Bronchial epithelial cell (primary cell): Measurements from ENCODE around the gene SEMA4D. TPM values are rescaled to one million over a fixed set of nuclear protein-coding genes. Genes with fewer than 3 reads are reported as not detected.

Source experiments
- DNase-seq: peaks from one replicate; pipeline ENCODE4 v3.0.0-alpha.2; 2010; ENCODE audit warnings: low read depth
- FAIRE-seq: peaks from 2 replicates; lab custom pipeline; 2011; peaks lifted over from hg19 to GRCh38; lab: Jason Lieb, UNC
- H3K27me3 ChIP-seq: 2 replicates; pipeline ENCODE4 v1.5.1; 2011; ENCODE audit warnings: low read length; ENCODE audit not compliant: control insufficient read depth, insufficient read depth
- H3K36me3 ChIP-seq: 2 replicates; pipeline ENCODE4 v1.5.1; 2011; ENCODE audit warnings: low read length; ENCODE audit not compliant: control insufficient read depth, insufficient read depth
- H3K4me3 ChIP-seq: 2 replicates; pipeline ENCODE4 v1.5.1; 2011; ENCODE audit warnings: mild to moderate bottlenecking, low read depth, low read length, control low read depth
- CTCF ChIP-seq: IDR thresholded peaks from 2 replicates; pipeline ENCODE4 v1.5.1; 2011; ENCODE audit warnings: mild to moderate bottlenecking, moderate library complexity, low read length, control low read depth, inconsistent platforms; ENCODE audit not compliant: insufficient read depth, severe bottlenecking
- total RNA-seq: library from RNA; depleted of rRNA; stranded (reverse); fragments of >200 nt; gene quantifications from 2 replicates; pipeline ENCODE4 v1.2.1, GENCODE V29; 2014

SEMA4D gene
- total RNA-seq, 1 donor from 2014 or later = 1.8 TPM

- TF ChIP-seq CTCF = no peak
- no peak overlapping the region for H3K4me3 ChIP-seq
- no peak for FAIRE-seq
- H3K27me3 ChIP-seq = no peaks in the 10 kb centered on the region
- DNase-seq = no peak
- H3K36me3 ChIP-seq = no peaks in the 10 kb centered on the region
Observed at GRCh38 chr9:89445801-89446251, 52.1 kb downstream of the SEMA4D start.

- Histone ChIP-seq H3K27me3 (no peaks in the 10 kb centered on the region), H3K36me3 (no peaks in the 10 kb centered on the region), H3K4me3 (no peak overlapping the region)
- DNase-seq (no peak), FAIRE-seq (no peak)
- no peak for TF ChIP-seq CTCF
Observed at GRCh38 chr9:89444925-89445765, 52.8 kb downstream of the SEMA4D start.

GRCh38 chr9:89444274-89444673, 53.6 kb downstream of the SEMA4D start:
- TF ChIP-seq CTCF = no peak
- no peak for DNase-seq
- no peak for FAIRE-seq
- no peak overlapping the region for H3K4me3 ChIP-seq
- no peaks in the 10 kb centered on the region for H3K27me3 ChIP-seq
- no peaks in the 10 kb centered on the region for H3K36me3 ChIP-seq

- no peak for FAIRE-seq
- Histone ChIP-seq H3K27me3 (no peaks in the 10 kb centered on the region), H3K36me3 (no peaks in the 10 kb centered on the region), H3K4me3 (no peak overlapping the region)
- no peak for DNase-seq
- no peak for TF ChIP-seq CTCF
Observed at GRCh38 chr9:89442981-89443814, 54.7 kb downstream of the SEMA4D start.

GRCh38 chr9:89442501-89442978, 55.4 kb downstream of the SEMA4D start:
- no peak for DNase-seq
- Histone ChIP-seq H3K36me3 (no peaks in the 10 kb centered on the region), H3K4me3 (no peak overlapping the region), H3K27me3 (no peaks in the 10 kb centered on the region)
- no peak for TF ChIP-seq CTCF
- no peak for FAIRE-seq
